ENCODE measurements around the gene TBX22.

DNA sequence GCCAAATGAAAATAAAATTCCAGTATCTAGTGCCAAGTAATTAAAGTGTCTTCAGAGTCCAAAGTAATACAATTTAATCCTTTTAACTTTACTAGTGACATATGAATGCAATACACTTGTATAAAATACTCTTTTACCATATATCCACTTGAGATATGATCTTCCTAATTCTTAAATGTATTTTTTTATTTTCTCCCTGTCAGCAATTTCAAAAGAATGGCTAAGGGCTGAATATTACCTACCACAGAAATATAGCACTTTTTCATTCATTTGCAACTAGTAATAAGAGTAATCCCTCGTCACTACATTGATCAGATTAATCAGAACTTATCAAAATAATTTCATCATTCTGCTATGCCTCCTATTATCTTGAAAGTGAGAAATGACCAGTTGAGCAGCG, 10.1 kb upstream of the TBX22 start:
- TF ChIP-seq, protein P1, sequence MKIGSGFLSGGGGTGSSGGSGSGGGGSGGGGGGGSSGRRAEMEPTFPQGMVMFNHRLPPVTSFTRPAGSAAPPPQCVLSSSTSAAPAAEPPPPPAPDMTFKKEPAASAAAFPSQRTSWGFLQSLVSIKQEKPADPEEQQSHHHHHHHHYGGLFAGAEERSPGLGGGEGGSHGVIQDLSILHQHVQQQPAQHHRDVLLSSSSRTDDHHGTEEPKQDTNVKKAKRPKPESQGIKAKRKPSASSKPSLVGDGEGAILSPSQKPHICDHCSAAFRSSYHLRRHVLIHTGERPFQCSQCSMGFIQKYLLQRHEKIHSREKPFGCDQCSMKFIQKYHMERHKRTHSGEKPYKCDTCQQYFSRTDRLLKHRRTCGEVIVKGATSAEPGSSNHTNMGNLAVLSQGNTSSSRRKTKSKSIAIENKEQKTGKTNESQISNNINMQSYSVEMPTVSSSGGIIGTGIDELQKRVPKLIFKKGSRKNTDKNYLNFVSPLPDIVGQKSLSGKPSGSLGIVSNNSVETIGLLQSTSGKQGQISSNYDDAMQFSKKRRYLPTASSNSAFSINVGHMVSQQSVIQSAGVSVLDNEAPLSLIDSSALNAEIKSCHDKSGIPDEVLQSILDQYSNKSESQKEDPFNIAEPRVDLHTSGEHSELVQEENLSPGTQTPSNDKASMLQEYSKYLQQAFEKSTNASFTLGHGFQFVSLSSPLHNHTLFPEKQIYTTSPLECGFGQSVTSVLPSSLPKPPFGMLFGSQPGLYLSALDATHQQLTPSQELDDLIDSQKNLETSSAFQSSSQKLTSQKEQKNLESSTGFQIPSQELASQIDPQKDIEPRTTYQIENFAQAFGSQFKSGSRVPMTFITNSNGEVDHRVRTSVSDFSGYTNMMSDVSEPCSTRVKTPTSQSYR (CRISPR knock-in tag; IDR thresholded peaks at IDR 0.05): no peak
- TF ChIP-seq, protein P2, sequence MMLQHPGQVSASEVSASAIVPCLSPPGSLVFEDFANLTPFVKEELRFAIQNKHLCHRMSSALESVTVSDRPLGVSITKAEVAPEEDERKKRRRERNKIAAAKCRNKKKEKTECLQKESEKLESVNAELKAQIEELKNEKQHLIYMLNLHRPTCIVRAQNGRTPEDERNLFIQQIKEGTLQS (CRISPR knock-in tag; conservative IDR thresholded peaks at IDR 0.05): no peak
- TF ChIP-seq ZBTB21 (CRISPR knock-in tag; IDR thresholded peaks at IDR 0.05; ENCODE audit: borderline replicate concordance) (no peak), JUN (CRISPR knock-in tag; IDR thresholded peaks at IDR 0.05) (no peak), CREB1 (CRISPR knock-in tag; IDR thresholded peaks at IDR 0.05) (no peak)
- TF ChIP-seq, protein P3, sequence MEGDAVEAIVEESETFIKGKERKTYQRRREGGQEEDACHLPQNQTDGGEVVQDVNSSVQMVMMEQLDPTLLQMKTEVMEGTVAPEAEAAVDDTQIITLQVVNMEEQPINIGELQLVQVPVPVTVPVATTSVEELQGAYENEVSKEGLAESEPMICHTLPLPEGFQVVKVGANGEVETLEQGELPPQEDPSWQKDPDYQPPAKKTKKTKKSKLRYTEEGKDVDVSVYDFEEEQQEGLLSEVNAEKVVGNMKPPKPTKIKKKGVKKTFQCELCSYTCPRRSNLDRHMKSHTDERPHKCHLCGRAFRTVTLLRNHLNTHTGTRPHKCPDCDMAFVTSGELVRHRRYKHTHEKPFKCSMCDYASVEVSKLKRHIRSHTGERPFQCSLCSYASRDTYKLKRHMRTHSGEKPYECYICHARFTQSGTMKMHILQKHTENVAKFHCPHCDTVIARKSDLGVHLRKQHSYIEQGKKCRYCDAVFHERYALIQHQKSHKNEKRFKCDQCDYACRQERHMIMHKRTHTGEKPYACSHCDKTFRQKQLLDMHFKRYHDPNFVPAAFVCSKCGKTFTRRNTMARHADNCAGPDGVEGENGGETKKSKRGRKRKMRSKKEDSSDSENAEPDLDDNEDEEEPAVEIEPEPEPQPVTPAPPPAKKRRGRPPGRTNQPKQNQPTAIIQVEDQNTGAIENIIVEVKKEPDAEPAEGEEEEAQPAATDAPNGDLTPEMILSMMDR (IDR thresholded peaks at IDR 0.05): no peak
- TF ChIP-seq, protein P4, sequence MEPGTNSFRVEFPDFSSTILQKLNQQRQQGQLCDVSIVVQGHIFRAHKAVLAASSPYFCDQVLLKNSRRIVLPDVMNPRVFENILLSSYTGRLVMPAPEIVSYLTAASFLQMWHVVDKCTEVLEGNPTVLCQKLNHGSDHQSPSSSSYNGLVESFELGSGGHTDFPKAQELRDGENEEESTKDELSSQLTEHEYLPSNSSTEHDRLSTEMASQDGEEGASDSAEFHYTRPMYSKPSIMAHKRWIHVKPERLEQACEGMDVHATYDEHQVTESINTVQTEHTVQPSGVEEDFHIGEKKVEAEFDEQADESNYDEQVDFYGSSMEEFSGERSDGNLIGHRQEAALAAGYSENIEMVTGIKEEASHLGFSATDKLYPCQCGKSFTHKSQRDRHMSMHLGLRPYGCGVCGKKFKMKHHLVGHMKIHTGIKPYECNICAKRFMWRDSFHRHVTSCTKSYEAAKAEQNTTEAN (CRISPR knock-in tag; IDR thresholded peaks at IDR 0.05): no peak
- TF ChIP-seq, protein P5, sequence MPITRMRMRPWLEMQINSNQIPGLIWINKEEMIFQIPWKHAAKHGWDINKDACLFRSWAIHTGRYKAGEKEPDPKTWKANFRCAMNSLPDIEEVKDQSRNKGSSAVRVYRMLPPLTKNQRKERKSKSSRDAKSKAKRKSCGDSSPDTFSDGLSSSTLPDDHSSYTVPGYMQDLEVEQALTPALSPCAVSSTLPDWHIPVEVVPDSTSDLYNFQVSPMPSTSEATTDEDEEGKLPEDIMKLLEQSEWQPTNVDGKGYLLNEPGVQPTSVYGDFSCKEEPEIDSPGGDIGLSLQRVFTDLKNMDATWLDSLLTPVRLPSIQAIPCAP (CRISPR knock-in tag; IDR thresholded peaks at IDR 0.05): no peak
